ENCODE data around the gene NIT1. TPM values are rescaled to one million over a fixed set of nuclear protein-coding genes. Genes with fewer than 3 reads are reported as not detected.

The NIT1 gene
- total RNA-seq, 2 donors from 2014 or later, result 51.0 to 65.1 TPM

- H3K27ac Mint-ChIP-seq, result no peak overlapping the region
- H3K27me3 Mint-ChIP-seq (ENCODE audit: insufficient read depth), result no peaks in the 10 kb centered on the region
- H3K9me3 Mint-ChIP-seq, result no peaks in the 10 kb centered on the region
- no peaks in the 10 kb centered on the region for H3K27me3 ChIP-seq (ENCODE audit: control insufficient read depth, insufficient read depth, low read length, poor library complexity, severe bottlenecking)
- no peaks in the 10 kb centered on the region for H3K9me3 ChIP-seq (ENCODE audit: control insufficient read depth, low read length)
- H3K4me1 ChIP-seq (ENCODE audit: control insufficient read depth, insufficient read depth, low read length), result peaks cover 8% of the 10 kb centered on the region
- H3K36me3 ChIP-seq (ENCODE audit: control insufficient read depth, insufficient read depth, low read length), result peaks cover 78% of the 10 kb centered on the region
- peaks cover 74% of the 10 kb centered on the region for H3K36me3 Mint-ChIP-seq (ENCODE audit: low read depth)
- DNase-seq, result no peak
- no peak overlapping the region for H3K4me3 Mint-ChIP-seq
- no peak overlapping the region for H3K9ac ChIP-seq (ENCODE audit: extremely low read depth, low read length, poor library complexity, severe bottlenecking)
- no peak overlapping the region for H3K4me3 ChIP-seq (ENCODE audit: low read length)
- H3K27ac ChIP-seq (ENCODE audit: low read depth, low read length), result no peak overlapping the region
- 90 to 94% methylated on average over 2 to 6 of the region's 6 CpGs for WGBS, 2 experiments (ENCODE audit: insufficient coverage in 1 of 2, insufficient read length in 1 of 2)
- H3K4me1 Mint-ChIP-seq, result peaks cover 14% of the 10 kb centered on the region
- TF ChIP-seq CTCF (conservative IDR thresholded peaks at IDR 0.05), result no peak
These were observed 5.1 kb downstream of the NIT1 start for GRCh38 chr1:161122967-161123366.

- peaks cover 68% of the 10 kb centered on the region for H3K36me3 ChIP-seq (ENCODE audit: control insufficient read depth, insufficient read depth, low read length)
- WGBS, 2 experiments (ENCODE audit: insufficient coverage in 1 of 2, insufficient read length in 1 of 2), result 93 to 100% methylated on average over 2 of the region's 2 CpGs
- H3K27me3 Mint-ChIP-seq (ENCODE audit: insufficient read depth), result no peaks in the 10 kb centered on the region
These were observed 9.7 kb downstream of the NIT1 start for GRCh38 chr1:161127649-161128048.

GRCh38 chr1:161128591-161129420, 10.9 kb downstream of the NIT1 start:
- Mint-ChIP-seq H3K4me1 (peaks cover 20% of the 10 kb centered on the region), H3K36me3 (ENCODE audit: low read depth) (peaks cover 49% of the 10 kb centered on the region), H3K9me3 (no peaks in the 10 kb centered on the region), H3K27ac (no peak overlapping the region), H3K27me3 (ENCODE audit: insufficient read depth) (no peaks in the 10 kb centered on the region), H3K4me3 (no peak overlapping the region)
- no peak for DNase-seq
- TF ChIP-seq CTCF (conservative IDR thresholded peaks at IDR 0.05), result no peak
- H3K27ac ChIP-seq (ENCODE audit: low read depth, low read length), result no peak overlapping the region
- H3K4me3 ChIP-seq (ENCODE audit: low read length), result no peak overlapping the region
- H3K9ac ChIP-seq (ENCODE audit: extremely low read depth, low read length, poor library complexity, severe bottlenecking), result no peak overlapping the region
- H3K36me3 ChIP-seq (ENCODE audit: control insufficient read depth, insufficient read depth, low read length), result peaks cover 60% of the 10 kb centered on the region
- H3K9me3 ChIP-seq (ENCODE audit: control insufficient read depth, low read length), result no peaks in the 10 kb centered on the region
- H3K4me1 ChIP-seq (ENCODE audit: control insufficient read depth, insufficient read depth, low read length), result no peaks in the 10 kb centered on the region
- 98 to 100% methylated on average over 1 to 4 of the region's 4 CpGs for WGBS, 2 experiments (ENCODE audit: insufficient coverage in 1 of 2, insufficient read length in 1 of 2)
- no peaks in the 10 kb centered on the region for H3K27me3 ChIP-seq (ENCODE audit: control insufficient read depth, insufficient read depth, low read length, poor library complexity, severe bottlenecking)

More at GRCh38 chr1:161127649-161128048, 9.7 kb downstream of the NIT1 start:
- TF ChIP-seq CTCF (conservative IDR thresholded peaks at IDR 0.05), result no peak
- Histone ChIP-seq H3K4me1 (ENCODE audit: control insufficient read depth, insufficient read depth, low read length) (no peaks in the 10 kb centered on the region), H3K9me3 (ENCODE audit: control insufficient read depth, low read length) (no peaks in the 10 kb centered on the region), H3K9ac (ENCODE audit: extremely low read depth, low read length, poor library complexity, severe bottlenecking) (no peak overlapping the region), H3K27me3 (ENCODE audit: control insufficient read depth, insufficient read depth, low read length, poor library complexity, severe bottlenecking) (no peaks in the 10 kb centered on the region), H3K27ac (ENCODE audit: low read depth, low read length) (no peak overlapping the region), H3K4me3 (ENCODE audit: low read length) (no peak overlapping the region)
- no peak overlapping the region for H3K4me3 Mint-ChIP-seq
- H3K36me3 Mint-ChIP-seq (ENCODE audit: low read depth), result peaks cover 61% of the 10 kb centered on the region
- H3K4me1 Mint-ChIP-seq, result peaks cover 20% of the 10 kb centered on the region
- no peak overlapping the region for H3K27ac Mint-ChIP-seq
- H3K9me3 Mint-ChIP-seq, result no peaks in the 10 kb centered on the region
- DNase-seq, result no peak
